ENCODE data around the gene KCNH3.

DNA sequence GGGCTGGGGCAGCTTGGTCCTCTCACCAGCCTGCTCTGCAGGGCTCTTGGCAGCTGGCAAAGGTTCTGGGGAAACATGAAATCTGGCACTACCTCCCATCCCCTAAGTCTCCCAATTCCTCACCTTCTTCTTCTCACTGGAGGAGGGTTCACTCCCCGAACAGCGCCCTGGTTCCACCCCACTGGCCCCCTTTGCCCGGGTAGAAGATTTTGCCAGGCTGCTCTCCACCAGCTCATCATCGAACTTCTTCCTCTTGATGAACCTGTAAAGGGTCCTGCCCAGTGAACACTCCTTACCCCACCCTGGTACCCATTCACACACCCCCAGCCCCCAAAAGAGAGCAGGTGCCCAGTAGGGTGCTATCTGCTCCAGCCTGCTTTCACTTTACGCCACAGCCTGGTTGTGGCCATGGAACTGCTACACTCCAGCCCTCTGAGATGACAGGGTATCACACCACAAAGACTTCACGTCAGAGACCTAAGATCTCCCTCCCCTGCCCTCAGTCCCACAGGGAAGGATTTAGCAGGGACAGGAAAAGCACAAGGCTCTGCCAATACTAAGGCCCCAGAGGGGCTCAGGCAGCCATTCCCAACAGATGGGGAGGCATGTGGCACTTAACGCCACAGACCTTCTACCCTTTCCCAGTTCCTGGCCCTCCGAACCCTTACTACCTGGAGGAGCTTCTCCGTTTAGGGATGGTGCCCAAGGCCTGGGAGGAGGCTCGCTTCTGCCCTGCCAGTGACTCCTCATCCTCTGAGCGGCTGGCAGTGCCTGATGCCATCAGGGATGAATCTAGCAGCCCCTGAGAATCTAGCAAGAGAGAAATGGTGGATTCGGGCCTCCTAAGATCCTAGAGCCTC is 26.8 kb downstream of the KCNH3 start:
- TF ChIP-seq, protein P1, sequence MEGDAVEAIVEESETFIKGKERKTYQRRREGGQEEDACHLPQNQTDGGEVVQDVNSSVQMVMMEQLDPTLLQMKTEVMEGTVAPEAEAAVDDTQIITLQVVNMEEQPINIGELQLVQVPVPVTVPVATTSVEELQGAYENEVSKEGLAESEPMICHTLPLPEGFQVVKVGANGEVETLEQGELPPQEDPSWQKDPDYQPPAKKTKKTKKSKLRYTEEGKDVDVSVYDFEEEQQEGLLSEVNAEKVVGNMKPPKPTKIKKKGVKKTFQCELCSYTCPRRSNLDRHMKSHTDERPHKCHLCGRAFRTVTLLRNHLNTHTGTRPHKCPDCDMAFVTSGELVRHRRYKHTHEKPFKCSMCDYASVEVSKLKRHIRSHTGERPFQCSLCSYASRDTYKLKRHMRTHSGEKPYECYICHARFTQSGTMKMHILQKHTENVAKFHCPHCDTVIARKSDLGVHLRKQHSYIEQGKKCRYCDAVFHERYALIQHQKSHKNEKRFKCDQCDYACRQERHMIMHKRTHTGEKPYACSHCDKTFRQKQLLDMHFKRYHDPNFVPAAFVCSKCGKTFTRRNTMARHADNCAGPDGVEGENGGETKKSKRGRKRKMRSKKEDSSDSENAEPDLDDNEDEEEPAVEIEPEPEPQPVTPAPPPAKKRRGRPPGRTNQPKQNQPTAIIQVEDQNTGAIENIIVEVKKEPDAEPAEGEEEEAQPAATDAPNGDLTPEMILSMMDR (conservative IDR thresholded peaks at IDR 0.05; ENCODE audit: low read length) = no peak
- no peak for TF ChIP-seq EZH2phosphoT487 (IDR thresholded peaks at IDR 0.05; ENCODE audit: borderline replicate concordance, low read depth, low read length)
